Stimulated activated memory B cell treated with anti-CD40 and anti-IgM and Interleukin-4, amounts not matched to agents 10 μg/mL and 1 μg/mL and 100 μg/mL, for 72 hours (primary cell): ENCODE results near the gene GDI1.

Source experiments
- ATAC-seq: fragments of 150-1000 bp; cut with Tn5 transposase; 2 replicates; pipeline ENCODE4 v1.10.0; 2021
- H3K27ac Mint-ChIP-seq: one replicate; pipeline ENCODE4 v1.8.0; 2022; ENCODE audit warnings: mild to moderate bottlenecking, mixed read lengths
- H3K27me3 Mint-ChIP-seq: one replicate; pipeline ENCODE4 v1.8.0; 2022; ENCODE audit warnings: mixed read lengths
- H3K36me3 Mint-ChIP-seq: one replicate; pipeline ENCODE4 v1.8.0; 2022; ENCODE audit warnings: mixed read lengths
- H3K4me1 Mint-ChIP-seq: one replicate; pipeline ENCODE4 v1.8.0; 2022; ENCODE audit warnings: mixed read lengths
- H3K4me3 Mint-ChIP-seq: one replicate; pipeline ENCODE4 v1.8.0; 2022; ENCODE audit warnings: mild to moderate bottlenecking, moderate library complexity, mixed read lengths
- H3K9me3 Mint-ChIP-seq: one replicate; pipeline ENCODE4 v1.8.0; 2022; ENCODE audit warnings: mixed read lengths

Gene GDI1

DNA sequence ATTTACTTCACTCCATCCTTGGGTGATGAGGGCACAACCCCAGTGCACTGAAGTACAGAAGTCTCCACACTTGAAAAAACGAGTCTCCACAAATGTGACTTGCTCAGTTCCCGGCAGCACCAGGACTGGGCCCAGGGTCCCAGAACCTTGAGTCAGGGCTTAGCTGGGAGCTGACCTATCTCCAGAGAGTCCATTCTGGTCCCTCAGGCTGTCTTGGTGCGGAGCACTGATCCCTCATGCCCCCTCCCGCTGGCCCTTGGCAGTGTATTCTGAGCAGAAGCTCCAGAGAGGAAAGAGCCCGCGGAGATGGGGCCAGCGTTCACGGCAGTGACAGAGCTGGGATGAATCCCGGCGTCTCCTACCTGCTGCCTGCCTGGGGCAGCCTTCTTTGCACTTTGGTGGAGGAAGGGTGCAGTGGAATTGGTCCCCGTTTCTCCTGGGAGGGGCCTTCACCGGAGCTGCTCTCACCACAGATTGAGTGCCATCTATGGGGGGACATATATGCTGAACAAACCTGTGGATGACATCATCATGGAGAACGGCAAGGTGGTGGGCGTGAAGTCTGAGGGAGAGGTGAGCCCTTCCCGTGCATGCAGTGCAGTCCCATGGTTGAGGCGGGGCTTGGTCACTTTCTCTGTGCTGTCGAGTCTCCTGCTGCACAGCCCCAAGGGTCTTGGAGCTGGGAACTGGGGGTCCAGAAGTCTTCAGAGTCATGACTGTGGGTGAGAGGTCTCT lies 3.8 kb downstream of the GDI1 start:
- H3K36me3 Mint-ChIP-seq: peaks cover 6% of the 10 kb centered on the region
- no peak overlapping the region for H3K27ac Mint-ChIP-seq
- no peaks in the 10 kb centered on the region for H3K27me3 Mint-ChIP-seq
- no peak for ATAC-seq
- no peak overlapping the region for H3K4me3 Mint-ChIP-seq
- H3K9me3 Mint-ChIP-seq: no peaks in the 10 kb centered on the region
- H3K4me1 Mint-ChIP-seq: peaks cover 39% of the 10 kb centered on the region

- Mint-ChIP-seq H3K27me3 (no peaks in the 10 kb centered on the region), H3K36me3 (peaks cover 7% of the 10 kb centered on the region), H3K4me3 (no peak overlapping the region), H3K9me3 (no peaks in the 10 kb centered on the region), H3K27ac (no peak overlapping the region), H3K4me1 (peaks cover 39% of the 10 kb centered on the region)
- no peak for ATAC-seq
Measured at GRCh38 chrX:154441564-154441963, 4.6 kb downstream of the GDI1 start.

DNA sequence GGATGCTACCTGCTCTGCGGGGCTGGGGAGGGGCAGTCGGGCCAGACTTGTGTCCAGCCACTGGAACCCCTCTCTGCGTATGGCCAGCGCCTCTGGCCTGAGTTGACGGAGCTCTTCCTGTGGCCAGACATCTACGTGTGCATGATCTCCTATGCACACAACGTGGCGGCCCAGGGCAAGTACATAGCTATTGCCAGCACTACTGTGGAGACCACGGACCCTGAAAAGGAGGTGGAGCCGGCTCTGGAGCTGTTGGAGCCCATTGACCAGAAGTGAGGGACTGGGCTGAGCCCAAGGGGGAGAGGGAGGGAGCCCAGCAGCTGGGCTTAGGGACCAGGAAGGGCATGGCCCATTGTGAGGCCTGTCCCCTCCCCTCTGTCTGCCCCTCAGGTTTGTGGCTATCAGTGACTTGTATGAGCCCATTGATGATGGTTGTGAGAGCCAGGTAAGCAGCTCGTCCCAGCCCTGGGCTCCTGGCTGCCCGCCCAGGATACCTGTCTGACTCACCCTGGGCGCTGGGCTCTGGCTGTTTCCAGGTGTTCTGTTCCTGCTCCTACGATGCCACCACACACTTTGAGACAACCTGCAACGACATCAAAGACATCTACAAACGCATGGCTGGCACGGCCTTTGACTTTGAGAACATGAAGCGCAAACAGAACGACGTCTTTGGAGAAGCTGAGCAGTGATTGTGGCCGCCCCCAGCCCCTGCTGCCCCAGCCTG lies 5.2 kb downstream of the GDI1 start:
- Mint-ChIP-seq H3K27ac (peak overlapping the region; percentile 91), H3K4me1 (peaks cover 45% of the 10 kb centered on the region), H3K4me3 (no peak overlapping the region)

DNA sequence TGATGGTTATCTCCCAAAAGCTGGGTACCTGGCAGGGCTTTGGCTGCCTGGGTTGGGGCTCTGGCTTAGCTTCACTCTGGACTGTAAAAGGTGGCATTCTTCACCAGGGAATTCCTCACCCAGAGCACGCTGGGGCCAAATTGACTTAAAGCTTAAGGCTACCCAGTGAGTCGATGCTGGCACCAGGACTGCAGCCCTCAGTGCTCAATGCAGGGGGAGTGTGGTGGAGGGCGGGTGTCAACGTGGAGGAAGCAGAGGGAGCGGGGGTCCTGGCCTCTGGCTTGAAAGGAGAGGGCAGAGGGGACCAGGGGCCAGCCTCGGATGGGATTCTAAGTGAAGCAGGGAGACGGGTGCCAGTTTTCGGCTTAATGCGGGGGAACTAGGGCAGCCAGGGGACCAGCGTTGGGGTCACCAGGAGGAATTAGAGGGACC lies 6.5 kb downstream of the GDI1 start:
- peak overlapping the region; percentile 79 for H3K4me3 Mint-ChIP-seq
- no peaks in the 10 kb centered on the region for H3K9me3 Mint-ChIP-seq
- H3K4me1 Mint-ChIP-seq: peaks cover 37% of the 10 kb centered on the region
- peak; percentile 42 for ATAC-seq
- peak overlapping the region; percentile 91 for H3K27ac Mint-ChIP-seq
- H3K36me3 Mint-ChIP-seq: peaks cover 17% of the 10 kb centered on the region
- H3K27me3 Mint-ChIP-seq: no peaks in the 10 kb centered on the region

More for the DNA sequence above, 5.2 kb downstream of the GDI1 start:
- no peaks in the 10 kb centered on the region for H3K27me3 Mint-ChIP-seq
- ATAC-seq: no peak
- peaks cover 12% of the 10 kb centered on the region for H3K36me3 Mint-ChIP-seq
- no peaks in the 10 kb centered on the region for H3K9me3 Mint-ChIP-seq

DNA sequence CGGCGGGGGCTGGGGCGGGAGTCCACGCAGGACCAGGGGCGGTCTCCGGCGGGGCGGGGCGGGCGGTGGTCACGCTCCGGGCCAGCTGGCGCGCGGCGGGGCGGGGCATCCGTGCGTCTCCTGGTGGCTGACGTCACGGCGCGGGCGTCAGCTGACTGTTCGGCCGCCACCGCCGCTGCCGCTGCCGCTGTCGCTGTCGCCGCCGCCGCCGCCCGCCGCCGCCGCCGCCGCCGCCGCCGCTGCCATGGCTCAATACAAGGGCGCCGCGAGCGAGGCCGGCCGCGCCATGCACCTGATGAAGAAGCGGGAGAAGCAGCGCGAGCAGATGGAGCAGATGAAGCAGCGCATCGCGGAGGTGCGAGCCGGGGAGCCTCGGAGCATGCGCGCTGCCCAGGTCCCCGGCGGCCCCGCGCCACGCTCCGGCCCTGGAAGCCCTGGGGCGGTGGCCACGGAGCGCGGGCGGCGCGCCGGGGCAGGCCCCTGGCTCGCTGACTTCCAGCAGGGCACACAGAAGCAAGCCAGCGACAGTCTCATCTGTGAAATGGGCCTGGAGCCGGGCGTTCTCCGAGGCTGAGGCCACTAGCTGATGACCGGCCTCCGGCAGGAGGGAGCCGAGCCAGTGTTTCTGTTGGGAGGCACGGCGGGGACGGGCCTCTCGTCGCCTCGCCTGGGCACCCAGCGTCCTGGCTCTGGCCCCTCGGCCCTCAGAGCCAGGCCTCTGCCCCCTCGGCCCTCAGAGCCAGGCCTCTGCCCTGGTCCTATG lies 7.2 kb downstream of the GDI1 start, which contains the start of gene FAM50A:
FAM50A (plus strand) TSS at position 150 of the 763 bp plus-strand sequence; CDS start at position 245, 95 bp downstream.
- peaks cover 17% of the 10 kb centered on the region for H3K36me3 Mint-ChIP-seq
- ATAC-seq: peak; percentile 93
- H3K4me3 Mint-ChIP-seq: peak within 1 kb of the TSS; percentile 79
- peaks cover 33% of the 10 kb centered on the region for H3K4me1 Mint-ChIP-seq
- no peaks in the 10 kb centered on the region for H3K9me3 Mint-ChIP-seq
- H3K27me3 Mint-ChIP-seq: no peaks in the 10 kb centered on the region
- peak within 1 kb of the TSS; percentile 91 for H3K27ac Mint-ChIP-seq

DNA sequence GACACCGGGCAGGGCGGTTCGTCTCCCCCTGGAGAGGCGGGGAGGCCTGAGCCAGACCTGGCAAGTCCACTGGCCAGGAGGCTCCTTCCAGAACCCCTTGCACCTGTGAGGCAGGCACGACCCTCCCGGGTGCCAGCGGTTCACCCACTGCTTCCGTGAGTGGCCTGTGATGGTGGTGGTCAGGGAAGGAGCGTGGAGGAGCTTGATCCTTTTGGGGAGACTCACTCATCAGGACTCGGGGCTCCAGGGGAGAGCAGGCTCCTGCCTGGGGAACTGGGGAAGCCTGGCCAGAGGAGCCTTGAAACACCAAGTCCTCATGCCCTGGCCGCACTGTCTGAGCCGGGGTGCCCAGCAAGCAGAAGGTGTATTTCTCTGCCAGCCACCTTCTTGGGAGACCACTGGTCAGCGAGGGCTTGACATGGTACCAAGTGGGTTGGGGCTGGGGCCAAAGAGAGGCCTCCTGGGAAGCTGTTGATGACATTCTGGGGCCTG lies 7.8 kb downstream of the GDI1 start:
- Mint-ChIP-seq H3K27me3 (no peaks in the 10 kb centered on the region), H3K4me1 (peaks cover 33% of the 10 kb centered on the region), H3K36me3 (peaks cover 20% of the 10 kb centered on the region), H3K4me3 (peak overlapping the region; percentile 43), H3K9me3 (no peaks in the 10 kb centered on the region), H3K27ac (no peak overlapping the region)
- ATAC-seq: no peak

GRCh38 chrX:154445776-154446175 lies 8.8 kb downstream of the GDI1 start:
- H3K4me1 Mint-ChIP-seq: peaks cover 26% of the 10 kb centered on the region
- H3K27ac Mint-ChIP-seq: no peak overlapping the region
- no peak for ATAC-seq
- H3K9me3 Mint-ChIP-seq: no peaks in the 10 kb centered on the region
- H3K4me3 Mint-ChIP-seq: peak overlapping the region; percentile 47
- H3K27me3 Mint-ChIP-seq: no peaks in the 10 kb centered on the region
- peaks cover 23% of the 10 kb centered on the region for H3K36me3 Mint-ChIP-seq

- H3K27me3 Mint-ChIP-seq: no peaks in the 10 kb centered on the region
- H3K4me1 Mint-ChIP-seq: peaks cover 25% of the 10 kb centered on the region
- H3K4me3 Mint-ChIP-seq: no peak overlapping the region
- H3K9me3 Mint-ChIP-seq: no peaks in the 10 kb centered on the region
- peaks cover 23% of the 10 kb centered on the region for H3K36me3 Mint-ChIP-seq
- no peak for ATAC-seq
- no peak overlapping the region for H3K27ac Mint-ChIP-seq
Measured at GRCh38 chrX:154446430-154446829, 9.5 kb downstream of the GDI1 start.

GRCh38 chrX:154448484-154448883 lies 11.5 kb downstream of the GDI1 start:
- ATAC-seq: no peak
- no peaks in the 10 kb centered on the region for H3K9me3 Mint-ChIP-seq
- no peak overlapping the region for H3K27ac Mint-ChIP-seq
- H3K4me1 Mint-ChIP-seq: peaks cover 18% of the 10 kb centered on the region
- H3K4me3 Mint-ChIP-seq: no peak overlapping the region
- no peaks in the 10 kb centered on the region for H3K27me3 Mint-ChIP-seq
- peaks cover 23% of the 10 kb centered on the region for H3K36me3 Mint-ChIP-seq

DNA sequence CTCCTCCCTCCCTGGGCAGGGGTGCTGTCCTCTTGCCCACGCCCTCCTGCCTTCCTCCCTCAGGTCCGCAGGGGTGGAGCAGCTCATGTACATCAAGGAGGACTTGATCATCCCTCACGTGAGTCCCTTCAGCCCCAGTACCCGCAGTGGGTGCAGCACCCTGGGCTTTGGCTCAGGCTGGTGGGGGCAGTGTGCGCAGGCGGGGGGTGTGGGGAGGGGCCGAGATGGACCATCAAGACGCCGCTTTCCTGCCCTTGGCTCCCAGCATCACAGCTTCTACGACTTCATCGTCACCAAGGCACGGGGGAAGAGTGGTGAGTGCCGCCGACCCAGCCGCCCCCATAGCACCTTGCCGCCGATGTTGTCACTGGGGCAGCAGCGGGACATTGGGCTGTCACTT lies 12.7 kb downstream of the GDI1 start:
- Mint-ChIP-seq H3K4me1 (peaks cover 15% of the 10 kb centered on the region), H3K27ac (no peak overlapping the region), H3K27me3 (no peaks in the 10 kb centered on the region), H3K36me3 (peaks cover 27% of the 10 kb centered on the region), H3K4me3 (no peak overlapping the region), H3K9me3 (no peaks in the 10 kb centered on the region)
- ATAC-seq: no peak

GRCh38 chrX:154450312-154450711 lies 13.4 kb downstream of the GDI1 start:
- no peak for ATAC-seq
- Mint-ChIP-seq H3K4me3 (no peak overlapping the region), H3K4me1 (peaks cover 15% of the 10 kb centered on the region), H3K27me3 (no peaks in the 10 kb centered on the region), H3K9me3 (no peaks in the 10 kb centered on the region), H3K36me3 (peaks cover 27% of the 10 kb centered on the region), H3K27ac (no peak overlapping the region)

- Mint-ChIP-seq H3K27me3 (no peaks in the 10 kb centered on the region), H3K36me3 (peaks cover 10% of the 10 kb centered on the region), H3K27ac (no peak overlapping the region), H3K4me3 (no peak overlapping the region), H3K9me3 (no peaks in the 10 kb centered on the region), H3K4me1 (peaks cover 5% of the 10 kb centered on the region)
- ATAC-seq: no peak
Measured at GRCh38 chrX:154452823-154453222, 15.9 kb downstream of the GDI1 start.

- peaks cover 16% of the 10 kb centered on the region for H3K36me3 Mint-ChIP-seq
- H3K4me1 Mint-ChIP-seq: peaks cover 19% of the 10 kb centered on the region
- peak overlapping the region; percentile 97 for H3K4me3 Mint-ChIP-seq
- H3K9me3 Mint-ChIP-seq: no peaks in the 10 kb centered on the region
- ATAC-seq: peak; percentile 88
- H3K27me3 Mint-ChIP-seq: no peaks in the 10 kb centered on the region
- peak overlapping the region; percentile 95 for H3K27ac Mint-ChIP-seq
Measured at GRCh38 chrX:154457491-154458115, 20.6 kb downstream of the GDI1 start.

DNA sequence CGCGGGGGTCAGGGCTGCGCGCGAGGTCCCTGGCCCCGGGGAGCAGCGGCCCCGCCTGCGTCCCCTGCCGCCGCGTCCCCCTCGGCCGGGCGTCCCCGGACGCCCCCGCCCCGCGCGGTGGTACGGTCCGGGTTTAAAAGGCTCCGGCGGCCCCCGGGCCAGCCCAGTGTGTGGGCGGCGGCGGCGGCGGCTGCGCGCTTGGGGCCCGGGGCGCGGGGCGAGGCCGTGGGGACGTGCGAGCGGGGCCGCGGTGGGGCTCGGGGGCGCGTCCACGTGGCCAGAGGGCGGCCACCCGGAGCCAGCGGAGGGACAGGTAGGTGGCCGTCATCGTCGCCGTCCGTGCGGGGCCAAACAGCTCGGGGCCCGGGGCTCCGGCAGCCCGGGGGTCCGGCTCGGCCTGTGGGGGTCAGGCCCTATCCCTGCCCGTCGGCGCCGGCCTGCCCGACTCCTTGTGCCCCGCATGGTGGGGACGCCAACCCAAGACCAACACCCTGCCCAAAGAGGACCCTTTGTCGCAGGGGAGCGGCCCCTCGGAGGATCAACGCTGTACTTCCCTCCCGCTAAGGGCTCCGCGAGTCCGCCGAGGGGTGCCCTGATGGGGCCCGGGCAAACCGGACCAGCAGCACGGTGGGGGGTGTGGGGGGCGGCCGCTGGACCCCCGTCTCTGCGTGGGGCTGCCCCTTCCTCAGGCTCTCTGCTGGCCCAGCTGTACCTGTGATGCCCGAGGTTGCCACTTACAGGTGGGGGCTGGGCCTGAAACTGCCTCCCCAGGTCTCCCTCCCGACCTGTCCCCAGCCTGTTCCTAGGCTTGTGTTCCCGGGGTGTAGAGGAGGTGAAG lies 21.4 kb downstream of the GDI1 start, which contains the start of gene PLXNA3:
PLXNA3 (plus strand) TSS at position 166 of the 838 bp plus-strand sequence. CDS start 1,903 bp downstream, outside the sequence.
- H3K27me3 Mint-ChIP-seq: no peaks in the 10 kb centered on the region
- ATAC-seq: peak; percentile 87
- no peaks in the 10 kb centered on the region for H3K9me3 Mint-ChIP-seq
- H3K27ac Mint-ChIP-seq: peak within 1 kb of the TSS; percentile 95
- H3K4me1 Mint-ChIP-seq: peaks cover 19% of the 10 kb centered on the region
- peaks cover 16% of the 10 kb centered on the region for H3K36me3 Mint-ChIP-seq
- H3K4me3 Mint-ChIP-seq: peak within 1 kb of the TSS; percentile 97
